ENCODE measurements around the gene ZNF804B. TPM values are rescaled to one million over a fixed set of nuclear protein-coding genes. Genes with fewer than 3 reads are reported as not detected.

ZNF804B gene
- total RNA-seq (2014; rRNA removed; shearing (Covaris generic)): not detected in 2 replicates

DNA sequence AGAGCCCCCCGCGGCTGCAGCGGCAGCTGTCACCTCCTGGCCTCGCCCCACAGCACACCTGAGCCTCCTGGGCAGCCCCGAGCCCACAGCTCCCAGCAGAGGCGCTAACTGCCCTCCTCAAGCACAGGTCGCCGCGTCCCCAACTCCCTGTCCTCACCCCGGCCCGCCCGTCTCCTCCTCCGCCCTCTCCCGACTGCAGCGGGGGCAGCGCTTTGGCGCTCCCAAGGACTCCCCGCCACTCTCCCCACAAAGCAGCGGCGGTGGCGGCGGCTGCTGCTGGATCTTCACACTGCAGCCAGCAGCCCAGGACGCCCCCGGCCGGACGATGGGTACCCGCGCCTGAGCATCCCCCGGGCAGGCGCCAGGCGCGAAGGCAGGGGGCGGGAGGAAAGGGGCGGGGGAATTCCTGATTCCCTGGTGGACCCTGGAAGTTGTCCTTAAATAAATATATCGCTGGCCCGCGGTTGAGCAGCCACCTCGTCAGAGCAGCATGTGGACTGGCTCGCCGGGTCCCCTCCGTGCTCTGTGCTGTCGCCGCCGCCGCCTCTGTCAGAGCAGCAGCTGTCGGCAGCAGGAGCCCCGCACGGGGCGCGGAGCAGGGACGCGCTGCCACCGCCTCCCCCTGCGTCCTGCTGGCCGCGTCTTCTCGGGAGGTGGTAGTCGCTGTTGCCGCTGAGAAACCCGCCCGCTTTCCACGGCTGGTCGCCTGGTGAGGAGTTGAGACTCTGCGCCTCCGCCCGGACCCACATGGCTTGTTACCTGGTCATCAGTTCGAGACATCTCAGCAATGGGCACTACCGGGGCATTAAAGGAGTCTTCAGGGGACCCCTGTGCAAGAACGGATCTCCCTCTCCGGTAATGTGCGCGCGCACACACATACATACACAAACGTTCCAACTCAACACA lies at the start of gene ZNF804B:
TSS of gene ZNF804B (plus strand) at position 471 of the 906 bp plus-strand sequence. CDS start at position 748, 277 bp downstream.

DNA sequence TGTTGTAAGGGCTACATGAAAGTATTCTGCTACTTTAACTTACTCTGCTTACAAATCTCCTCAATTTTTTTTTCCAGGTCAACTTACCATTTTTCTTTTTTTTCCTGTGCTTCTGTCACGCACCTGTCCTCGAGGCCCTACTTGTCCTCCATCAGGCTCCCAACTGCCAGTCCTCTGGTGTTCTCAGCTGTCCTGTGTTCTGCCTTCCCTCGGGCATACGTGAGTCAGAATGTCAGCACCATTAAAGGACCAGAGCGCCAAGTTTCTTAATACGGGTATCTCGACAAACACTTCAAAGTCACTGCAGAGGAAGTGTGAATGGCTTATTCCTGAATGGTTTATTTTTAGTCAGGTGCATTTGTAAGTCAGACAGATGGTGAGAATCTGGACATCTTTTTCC lies 36.1 kb downstream of the ZNF804B start, which contains the start of gene TEX47:
TSS of gene TEX47 (minus strand) at position 185 of the 400 bp plus-strand sequence. CDS start 795 bp downstream, outside the sequence.

Small RNAs within 50 kb of the gene (small RNA-seq; reads per million reads assigned to genes)
- gene AC002127.1: not detected

Other genes with a start within 250 kb of the ZNF804B start
- gene TEX47, start 36.0 kb downstream of the ZNF804B start, total RNA-seq (2014; rRNA removed; shearing (Covaris generic)): not detected in 2 replicates